GM19397 (cell line): ENCODE results near the gene RNU7-1.

ENCODE experiments used
- ATAC-seq: cut with Tn5 transposase; IDR thresholded peaks from one replicate; pipeline ENCODE4 v1.9.1; 2021; ENCODE audit warnings: mild to moderate bottlenecking, moderate library complexity; ENCODE audit not compliant: unreplicated experiment

RNU7-1 gene

DNA sequence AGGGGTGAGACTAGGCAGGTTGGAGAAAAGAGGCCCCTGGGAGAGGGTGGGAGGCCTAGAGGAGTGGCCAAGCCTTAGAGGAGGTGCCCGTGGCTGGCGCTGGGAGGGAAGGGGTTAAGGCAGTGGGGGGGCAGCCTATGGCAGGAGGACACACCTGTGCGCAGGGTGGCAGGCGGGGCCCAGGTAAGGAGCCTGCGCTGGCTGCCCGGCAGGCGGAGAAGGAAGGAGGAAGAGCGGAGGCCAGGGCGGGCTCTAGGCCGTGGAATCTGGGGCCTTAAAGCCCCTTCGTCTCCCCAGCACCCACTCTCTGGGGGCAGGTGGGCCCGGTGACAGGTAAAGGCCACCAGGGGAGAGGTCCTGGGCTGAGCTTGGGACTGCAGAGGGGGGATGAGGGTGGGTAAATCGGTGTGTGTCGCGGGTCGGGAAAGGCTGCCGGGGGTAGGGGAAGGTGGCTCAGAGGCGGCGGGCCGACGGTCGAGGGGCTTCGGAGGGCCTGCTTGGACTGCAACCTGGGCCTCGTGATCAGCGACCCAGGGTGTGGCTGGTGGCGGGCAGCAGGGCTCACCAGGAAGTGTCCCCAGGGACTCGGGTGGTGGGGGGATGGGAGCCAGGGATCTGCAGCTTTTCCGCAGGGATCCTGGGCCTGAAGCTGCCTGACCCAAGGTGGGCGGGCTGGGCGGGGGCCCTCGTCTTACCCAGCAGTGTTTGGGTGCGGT, 19.6 kb downstream of the RNU7-1 start:
- no peak for ATAC-seq

DNA sequence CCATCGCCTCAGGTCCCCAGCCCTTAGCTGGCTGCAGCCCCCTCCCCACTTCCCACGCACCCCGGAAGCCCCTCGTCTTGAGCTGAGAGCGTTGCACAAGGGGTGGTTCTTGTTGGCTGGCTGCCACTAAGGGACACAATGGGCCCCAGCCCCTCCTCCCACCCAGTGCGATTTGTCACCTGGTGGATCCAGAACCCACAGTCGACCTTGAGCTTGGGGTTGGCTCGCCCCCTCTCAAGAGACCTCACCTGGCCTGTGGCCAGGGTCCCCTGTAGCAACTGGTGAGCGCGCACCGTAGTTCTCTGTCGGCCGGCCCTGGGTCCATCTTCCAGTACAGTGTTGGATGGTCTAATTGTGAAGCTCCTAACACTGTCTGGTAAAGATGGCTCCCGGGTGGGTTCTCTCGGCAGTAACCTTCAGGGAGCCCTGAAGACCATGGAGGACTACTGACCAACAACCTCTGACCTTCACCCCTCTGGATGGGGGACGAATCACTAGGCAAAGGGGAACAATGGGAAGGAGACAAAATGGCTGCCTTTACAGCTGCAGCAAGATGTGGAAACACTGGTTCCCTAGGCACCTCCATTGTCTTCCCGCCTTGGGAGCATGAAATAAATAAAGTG, 20.3 kb downstream of the RNU7-1 start:
- ATAC-seq = no peak

GRCh38 chr12:6964605-6965025, 21.0 kb downstream of the RNU7-1 start:
- no peak for ATAC-seq

- peak; percentile 39 for ATAC-seq
Observed at GRCh38 chr12:6965026-6965661, 21.5 kb downstream of the RNU7-1 start.

GRCh38 chr12:6965714-6966113, 22.1 kb downstream of the RNU7-1 start:
- ATAC-seq = no peak

- no peak for ATAC-seq
Observed at GRCh38 chr12:6966351-6966750, 22.7 kb downstream of the RNU7-1 start.

DNA sequence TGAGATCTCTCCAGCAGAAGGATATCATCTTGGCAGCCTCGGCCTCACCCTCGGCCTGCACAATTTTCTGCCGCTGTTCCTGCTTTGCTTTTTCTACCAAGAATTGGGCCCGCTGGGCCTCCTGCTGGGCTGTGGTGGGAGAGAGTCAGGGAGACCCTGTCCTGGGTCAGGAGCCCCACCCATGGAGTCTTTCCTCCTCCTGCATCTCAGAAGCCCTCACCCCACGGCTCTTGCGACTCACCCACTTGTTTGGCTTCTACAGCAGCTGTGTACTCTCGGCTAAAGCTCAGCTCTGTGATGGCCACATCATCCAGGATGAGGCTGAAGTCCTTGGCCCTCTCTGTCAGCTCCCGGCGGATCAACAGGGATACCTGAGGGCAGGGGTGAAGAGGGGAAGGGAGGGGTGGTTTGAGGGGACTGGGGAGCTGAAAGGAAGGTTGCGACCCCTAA, 24.1 kb downstream of the RNU7-1 start:
- no peak for ATAC-seq

DNA sequence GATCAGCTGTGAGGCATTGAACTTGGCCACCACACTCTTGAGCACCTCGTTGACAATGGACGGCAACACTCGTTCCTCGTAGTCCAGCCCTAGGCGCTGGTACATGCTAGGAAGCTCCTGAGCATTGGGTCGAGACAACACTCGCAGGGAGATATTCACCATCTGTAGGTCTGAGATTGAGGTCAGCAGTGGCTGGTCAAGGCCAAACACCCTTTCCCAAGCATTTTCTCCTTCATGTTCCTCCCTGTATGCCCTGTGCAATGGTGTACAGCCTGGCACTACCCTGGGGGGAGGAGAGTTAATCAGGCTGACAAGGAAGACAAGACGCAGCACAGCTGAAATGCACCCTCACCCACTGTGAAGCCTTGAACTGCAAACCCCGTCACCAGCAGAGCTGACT, 24.8 kb downstream of the RNU7-1 start:
- ATAC-seq = no peak

GRCh38 chr12:6970096-6970527, 26.5 kb downstream of the RNU7-1 start:
- peak; percentile 29 for ATAC-seq

GRCh38 chr12:6974180-6974579, 30.6 kb downstream of the RNU7-1 start:
- no peak for ATAC-seq

DNA sequence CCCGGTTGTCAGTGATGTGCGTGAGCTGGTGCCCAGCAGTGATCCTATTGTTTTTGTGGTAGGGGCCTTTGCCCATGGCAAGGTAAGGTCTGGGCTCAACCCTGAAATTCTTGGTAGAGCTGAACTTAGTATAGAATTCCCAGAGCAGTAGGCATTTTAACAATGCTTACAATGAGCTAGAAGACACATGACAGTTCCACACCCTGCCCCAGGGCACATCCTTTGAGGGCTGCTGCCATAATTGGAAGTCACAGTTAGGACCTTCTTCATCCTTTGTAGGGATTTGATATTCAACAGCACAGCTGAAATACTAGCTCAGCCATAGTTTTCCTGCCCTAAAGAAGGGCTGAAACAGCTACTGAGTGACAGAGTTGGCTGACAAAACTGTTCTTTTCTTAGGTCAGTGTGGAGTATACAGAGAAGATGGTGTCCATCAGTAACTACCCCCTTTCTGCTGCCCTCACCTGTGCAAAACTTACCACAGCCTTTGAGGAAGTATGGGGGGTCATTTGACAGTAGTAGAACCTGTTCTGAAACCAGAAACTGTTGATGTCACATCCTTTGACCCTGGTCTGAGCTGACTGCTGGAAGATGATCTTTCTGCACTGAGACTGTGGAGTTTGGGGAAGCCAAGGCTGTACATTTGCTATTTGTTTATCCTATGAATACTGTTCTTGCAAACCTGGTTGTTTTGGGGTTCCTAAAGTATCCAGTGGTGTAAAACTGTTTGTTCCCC, 31.8 kb downstream of the RNU7-1 start:
- no peak for ATAC-seq

GRCh38 chr12:6977653-6978052, 34.0 kb downstream of the RNU7-1 start:
- ATAC-seq = no peak

- ATAC-seq = no peak
Observed at GRCh38 chr12:6978188-6978587, 34.6 kb downstream of the RNU7-1 start.

- no peak for ATAC-seq
Observed at GRCh38 chr12:6978611-6979011, 35.0 kb downstream of the RNU7-1 start.

- ATAC-seq = no peak
Observed at GRCh38 chr12:6979021-6979420, 35.4 kb downstream of the RNU7-1 start.

GRCh38 chr12:6979453-6979852, 35.8 kb downstream of the RNU7-1 start:
- ATAC-seq = no peak

GRCh38 chr12:6980075-6980474, 36.5 kb downstream of the RNU7-1 start:
- ATAC-seq = no peak

- no peak for ATAC-seq
Observed at GRCh38 chr12:6980740-6981139, 37.1 kb downstream of the RNU7-1 start.

GRCh38 chr12:6981152-6982052, 37.8 kb downstream of the RNU7-1 start:
- no peak for ATAC-seq

GRCh38 chr12:6982532-6982931, 38.9 kb downstream of the RNU7-1 start:
- no peak for ATAC-seq
